Measurements from ENCODE around the gene PDIK1L. TPM values are rescaled to one million over a fixed set of nuclear protein-coding genes. Genes with fewer than 3 reads are reported as not detected.

The PDIK1L gene
- total and polyA plus RNA-seq, 2 of the 8 experiments (the other 6 are each of a cell fraction or from before 2014, with no cell fraction given), result 0.95 to 4.5 TPM

- TF ChIP-seq HDAC2 (IDR thresholded peaks at IDR 0.05; ENCODE audit: borderline replicate concordance in 1 of 2, low read depth in 2 of 2, low read length in 2 of 2), result no peak
- TF ChIP-seq JUN (IDR thresholded peaks at IDR 0.05; ENCODE audit: low read depth, low read length), result no peak
- no peak for TF ChIP-seq SP4 (IDR thresholded peaks at IDR 0.05; ENCODE audit: low read length)
- TF ChIP-seq RNF2 (IDR thresholded peaks at IDR 0.05; ENCODE audit: borderline replicate concordance, low read depth, low read length, missing control alignments, poor library complexity, severe bottlenecking), result no peak
- no peak for TF ChIP-seq CTCF (IDR thresholded peaks at IDR 0.05; ENCODE audit: control extremely low read depth in 1 of 3, insufficient read depth in 1 of 3, low read depth in 1 of 3, low read length in 3 of 3)
- TF ChIP-seq CREB1 (IDR thresholded peaks at IDR 0.05), result no peak
These were observed 41.2 kb upstream of the PDIK1L start (continued) for GRCh38 chr1:26070296-26070962.
